GM21423 (cell line): ENCODE results near the gene CTAGE15.

ENCODE experiments used
- ATAC-seq: cut with Tn5 transposase; IDR thresholded peaks from one replicate; pipeline ENCODE4 v1.9.1; 2021; ENCODE audit warnings: mild to moderate bottlenecking, moderate library complexity; ENCODE audit not compliant: unreplicated experiment

Gene CTAGE15

DNA sequence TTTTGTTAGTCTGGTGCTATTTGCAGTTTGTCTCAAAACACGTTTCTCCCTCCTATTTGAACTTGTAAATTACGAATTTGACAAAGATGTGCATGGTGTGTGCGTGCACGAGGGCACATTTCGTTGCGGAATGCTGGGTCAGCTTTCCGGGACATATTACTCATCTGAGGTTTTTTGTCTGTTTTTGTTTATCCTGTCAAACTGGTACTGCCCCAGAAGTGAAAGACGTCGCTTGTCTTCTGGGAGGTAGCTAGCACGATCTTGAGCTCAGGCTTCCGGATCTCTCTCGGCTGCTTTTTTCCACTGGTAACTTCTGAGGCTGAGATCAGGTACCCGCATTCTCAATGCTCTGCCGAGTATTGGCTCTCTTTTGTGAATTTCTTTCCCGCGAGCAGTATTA lies 49.6 kb downstream of the CTAGE15 start:
- peak; percentile 33 for ATAC-seq

GRCh38 chr7:143622130-143622529 lies 50.5 kb downstream of the CTAGE15 start:
- peak; percentile 30 for ATAC-seq
